SK-N-SH treated with all-trans-retinoic acid at 6 μM for 48 hours (cell line): ENCODE measurements around the gene ZNF341.

ENCODE experiments used
- ATAC-seq: fragments of 200-7000 bp; cut with Tn5 transposase; 3 replicates; pipeline ENCODE4 v1.9.1; 2020; ENCODE audit warnings: mild to moderate bottlenecking, moderate library complexity
- ARNTL ChIP-seq: fragments of 450-650 bp; formaldehyde crosslinking; IDR thresholded peaks from 2 replicates; pipeline ENCODE4 v1.5.0; 2020; ENCODE audit warnings: low read depth, mild to moderate bottlenecking, moderate library complexity, borderline replicate concordance
- BACH2 ChIP-seq: fragments of 250-450 bp; sonication (Bioruptor Pico); IDR thresholded peaks from 2 replicates; pipeline ENCODE4 v1.9.0; 2021; ENCODE audit warnings: mild to moderate bottlenecking, borderline replicate concordance
- CREB5 ChIP-seq: fragments of 250-450 bp; sonication (Bioruptor Pico); IDR thresholded peaks from 2 replicates; pipeline ENCODE4 v1.5.1; 2020; ENCODE audit warnings: low read depth, mild to moderate bottlenecking, moderate library complexity
- CSDC2 ChIP-seq: fragments of 250-450 bp; sonication (Bioruptor Pico); IDR thresholded peaks from 2 replicates; pipeline ENCODE4 v1.5.0; 2020; ENCODE audit warnings: mild to moderate bottlenecking, moderate library complexity
- CSRNP3 ChIP-seq: fragments of 250-450 bp; sonication (Bioruptor Pico); IDR thresholded peaks from 2 replicates; pipeline ENCODE4 v1.5.1; 2021; ENCODE audit warnings: mild to moderate bottlenecking, moderate library complexity
- ESRRG ChIP-seq: fragments of 250-450 bp; sonication (Bioruptor Pico); IDR thresholded peaks from 2 replicates; pipeline ENCODE4 v1.6.1; 2021; ENCODE audit warnings: mild to moderate bottlenecking
- GLIS3 ChIP-seq: fragments of 250-450 bp; sonication (Bioruptor Pico); IDR thresholded peaks from 2 replicates; pipeline ENCODE4 v1.5.0; 2020; ENCODE audit warnings: mild to moderate bottlenecking, moderate library complexity
- ISL1 ChIP-seq: fragments of 250-450 bp; sonication (Bioruptor Pico); IDR thresholded peaks from 2 replicates; pipeline ENCODE4 v2.1.2; 2022; ENCODE audit warnings: mild to moderate bottlenecking, moderate library complexity
- OSR1 ChIP-seq: fragments of 250-450 bp; sonication (Bioruptor Pico); IDR thresholded peaks from 2 replicates; pipeline ENCODE4 v1.8.0; 2022; ENCODE audit warnings: moderate library complexity, mild to moderate bottlenecking, inconsistent platforms
- PATZ1 ChIP-seq: fragments of 250-450 bp; sonication (Bioruptor Pico); IDR thresholded peaks from 2 replicates; pipeline ENCODE4 v1.8.0; 2020; ENCODE audit warnings: mild to moderate bottlenecking, moderate library complexity, borderline replicate concordance
- POU6F1 ChIP-seq: fragments of 250-450 bp; sonication (Bioruptor Pico); IDR thresholded peaks from 2 replicates; pipeline ENCODE4 v1.8.0; 2021; ENCODE audit warnings: low read depth, mild to moderate bottlenecking, moderate library complexity, borderline replicate concordance
- PPARA ChIP-seq: fragments of 250-450 bp; sonication (Bioruptor Pico); IDR thresholded peaks from 2 replicates; pipeline ENCODE4 v1.5.0; 2020; ENCODE audit warnings: mild to moderate bottlenecking, borderline replicate concordance
- RARB ChIP-seq: fragments of 250-450 bp; sonication (Bioruptor Pico); IDR thresholded peaks from 2 replicates; pipeline ENCODE4 v1.8.0; 2021; ENCODE audit warnings: mild to moderate bottlenecking, moderate library complexity
- TOX ChIP-seq: fragments of 250-450 bp; sonication (Bioruptor Pico); IDR thresholded peaks from 2 replicates; pipeline ENCODE4 v1.8.0; 2021; ENCODE audit warnings: mild to moderate bottlenecking, moderate library complexity, borderline replicate concordance
- TSHZ2 ChIP-seq: fragments of 250-450 bp; sonication (Bioruptor Pico); IDR thresholded peaks from 2 replicates; pipeline ENCODE4 v1.5.0; 2020; ENCODE audit warnings: mild to moderate bottlenecking, moderate library complexity
- ZC3H10 ChIP-seq: fragments of 250-450 bp; sonication (Bioruptor Pico); IDR thresholded peaks from 2 replicates; pipeline ENCODE4 v1.5.1; 2021; ENCODE audit warnings: mild to moderate bottlenecking, moderate library complexity
- ZFP3 ChIP-seq: fragments of 250-450 bp; sonication (Bioruptor Pico); IDR thresholded peaks from 2 replicates; pipeline ENCODE4 v1.5.0; 2020; ENCODE audit warnings: mild to moderate bottlenecking, moderate library complexity
- ZFP30 ChIP-seq: fragments of 450-650 bp; formaldehyde crosslinking; IDR thresholded peaks from 2 replicates; pipeline ENCODE4 v1.5.0; 2022; ENCODE audit warnings: mild to moderate bottlenecking, moderate library complexity
- ZNF70 ChIP-seq: fragments of 450-650 bp; formaldehyde crosslinking; IDR thresholded peaks from 2 replicates; pipeline ENCODE4 v1.5.0; 2020; ENCODE audit warnings: mild to moderate bottlenecking, moderate library complexity
- ZNF8 ChIP-seq: fragments of 450-650 bp; formaldehyde crosslinking; IDR thresholded peaks from 2 replicates; pipeline ENCODE4 v1.5.0; 2020; ENCODE audit warnings: mild to moderate bottlenecking, moderate library complexity

The ZNF341 gene

GRCh38 chr20:33811776-33812151, 80.0 kb downstream of the ZNF341 start:
- peak; percentile 22 for ATAC-seq
- no peak for TF ChIP-seq TOX (CRISPR knock-in tag)
- no peak for TF ChIP-seq POU6F1 (CRISPR knock-in tag)
- no peak for TF ChIP-seq CREB5 (CRISPR knock-in tag)
- TF ChIP-seq ZNF70 (CRISPR knock-in tag): no peak
- TF ChIP-seq ZNF8 (CRISPR knock-in tag): no peak
- TF ChIP-seq OSR1 (CRISPR knock-in tag): no peak
- TF ChIP-seq TSHZ2: no peak

GRCh38 chr20:33812152-33812849, 80.5 kb downstream of the ZNF341 start:
- peak; percentile 44 for ATAC-seq
- no peak for TF ChIP-seq PPARA
- TF ChIP-seq CSRNP3 (CRISPR knock-in tag): no peak
- TF ChIP-seq PATZ1 (CRISPR knock-in tag): no peak
- TF ChIP-seq ZFP30: no peak
- no peak for TF ChIP-seq ZFP3 (CRISPR knock-in tag)
- no peak for TF ChIP-seq ESRRG (CRISPR knock-in tag)
- no peak for TF ChIP-seq CREB5 (CRISPR knock-in tag)
- no peak for TF ChIP-seq OSR1 (CRISPR knock-in tag)
- TF ChIP-seq GLIS3 (CRISPR knock-in tag): no peak
- no peak for TF ChIP-seq TOX (CRISPR knock-in tag)
- TF ChIP-seq CSDC2: no peak
- TF ChIP-seq ARNTL (CRISPR knock-in tag): no peak
- TF ChIP-seq ZC3H10 (CRISPR knock-in tag): no peak
- no peak for TF ChIP-seq RARB (CRISPR knock-in tag)
- no peak for TF ChIP-seq TSHZ2
- TF ChIP-seq POU6F1 (CRISPR knock-in tag): no peak
- TF ChIP-seq ZNF8 (CRISPR knock-in tag): no peak
- no peak for TF ChIP-seq ZNF70 (CRISPR knock-in tag)
- TF ChIP-seq BACH2: no peak
- TF ChIP-seq ISL1 (CRISPR knock-in tag): no peak
- TF ChIP-seq, all 23 proteins: peak for 0
